H1 (cell line): ENCODE measurements around the gene SH3BGRL3. TPM values are rescaled to one million over a fixed set of nuclear protein-coding genes. Genes with fewer than 3 reads are reported as not detected.

Experiments
- CTCF ChIA-PET: fragments of 300-600 bp; sonication (Branson Sonifier 250); formaldehyde crosslinking; loops from one replicate; lab custom pipeline; 2021; ENCODE audit not compliant: partially characterized antibody; lab: Charles Lee
- POLR2A ChIA-PET: fragments of 300-600 bp; sonication (Branson Sonifier 250); formaldehyde crosslinking; loops from one replicate; lab custom pipeline; 2021; ENCODE audit warnings: inconsistent platforms; ENCODE audit not compliant: partially characterized antibody; lab: Charles Lee
- DNase-seq, 2 experiments: peaks; one replicate each; pipeline versions ENCODE4 v3.0.0 to v3.0.0-alpha.2; 2010 to 2022; ENCODE audit warnings: low spot score in 2 of 2, low read depth in 1 of 2, mixed read lengths in 1 of 2
- FAIRE-seq: peaks from 2 replicates; lab custom pipeline; 2011; peaks lifted over from hg19 to GRCh38; lab: Jason Lieb, UNC
- H2AFZ ChIP-seq: 2 replicates; pipeline ENCODE4 v1.8.1; 2012; ENCODE audit warnings: low read length, inconsistent platforms
- H2AK5ac ChIP-seq: 2 replicates; pipeline ENCODE4 v1.6.1; 2013; ENCODE audit warnings: low read depth, low read length
- H2BK120ac ChIP-seq: replicated peaks from 2 replicates; pipeline ENCODE3; 2013; ENCODE audit warnings: low read depth, low read length, inconsistent platforms
- H2BK12ac ChIP-seq: 2 replicates; pipeline ENCODE4 v1.6.1; 2013; ENCODE audit warnings: low read depth, low read length
- H2BK15ac ChIP-seq: 2 replicates; pipeline ENCODE4 v1.6.1; 2013; ENCODE audit warnings: low read length
- H2BK20ac ChIP-seq: 2 replicates; pipeline ENCODE4 v1.6.1; 2013; ENCODE audit warnings: low read length
- H2BK5ac ChIP-seq: 2 replicates; pipeline ENCODE4 v1.6.1; 2013; ENCODE audit warnings: low read depth, low read length
- H3K14ac ChIP-seq: 2 replicates; pipeline ENCODE4 v1.6.1; 2013; ENCODE audit warnings: inconsistent platforms; ENCODE audit not compliant: insufficient read length
- H3K18ac ChIP-seq: 2 replicates; pipeline ENCODE4 v1.6.1; 2013; ENCODE audit warnings: low read length; ENCODE audit errors: extremely low read depth
- H3K23ac ChIP-seq: 2 replicates; pipeline ENCODE4 v1.6.1; 2013; ENCODE audit warnings: inconsistent platforms; ENCODE audit not compliant: insufficient read length
- H3K23me2 ChIP-seq: 2 replicates; pipeline ENCODE4 v1.6.1; 2013; ENCODE audit warnings: low read depth, low read length
- H3K27ac ChIP-seq: 2 replicates; pipeline ENCODE4 v1.6.1; 2011; ENCODE audit warnings: low read depth, low read length, inconsistent platforms
- H3K27me3 ChIP-seq, 4 experiments: replicated peaks in 1 of 4; 1 replicate in 1 of 4; 2 replicates in 3 of 4; pipeline versions ENCODE4 v1.6.1 to v1.8.1; 2011 to 2013; ENCODE audit warnings: low read length in 3 of 4, mild to moderate bottlenecking in 3 of 4, inconsistent platforms in 2 of 4, mixed read lengths in 2 of 4, moderate library complexity in 1 of 4; ENCODE audit not compliant: control insufficient read depth in 3 of 4, insufficient read depth in 3 of 4; ENCODE audit errors: extremely low read depth in 1 of 4
- H3K36me3 ChIP-seq, 4 experiments: 2 replicates each; pipeline versions ENCODE4 v1.6.1 to v1.8.1; 2011 to 2013; ENCODE audit warnings: mild to moderate bottlenecking in 4 of 4, low read length in 3 of 4, moderate library complexity in 2 of 4, control low read depth in 1 of 4, inconsistent platforms in 1 of 4; ENCODE audit not compliant: insufficient read depth in 4 of 4, control insufficient read depth in 2 of 4
- H3K4ac ChIP-seq: replicated peaks from 2 replicates; pipeline ENCODE3; 2013; ENCODE audit warnings: low read length, low read depth, mixed read lengths, inconsistent platforms; ENCODE audit not compliant: insufficient read length
- H3K4me1 ChIP-seq, 4 experiments: replicated peaks in 1 of 4; 1 replicate in 1 of 4; 2 replicates in 3 of 4; pipeline versions ENCODE4 v1.6.1 to v1.8.1; 2011 to 2013; ENCODE audit warnings: low read length in 3 of 4, inconsistent platforms in 2 of 4, mixed read lengths in 1 of 4; ENCODE audit not compliant: insufficient read depth in 4 of 4, control insufficient read depth in 3 of 4
- H3K4me2 ChIP-seq, 2 experiments: 2 replicates each; pipeline versions ENCODE4 v1.6.1 to v1.8.1; 2011 to 2013; ENCODE audit warnings: low read depth in 2 of 2, low read length in 2 of 2, control low read depth in 1 of 2, inconsistent platforms in 1 of 2, mild to moderate bottlenecking in 1 of 2; ENCODE audit not compliant: insufficient read depth in 1 of 2
- H3K4me3 ChIP-seq, 4 experiments: fragments of 200-600, 300-600 bp in 1 of 4; sonication (generic), shearing (Covaris generic), sonication (Bioruptor Twin) in 1 of 4; 2 replicates each; pipeline versions ENCODE4 v1.5.1 to v1.8.1; 2011 to 2016; ENCODE audit warnings: low read length in 4 of 4, low read depth in 3 of 4, control low read depth in 2 of 4, inconsistent platforms in 2 of 4, mild to moderate bottlenecking in 2 of 4, mixed read lengths in 1 of 4, moderate library complexity in 1 of 4; ENCODE audit not compliant: insufficient read depth in 2 of 4; ENCODE audit errors: extremely low read depth in 1 of 4
- H3K56ac ChIP-seq: replicated peaks from 2 replicates; pipeline ENCODE3; 2013; ENCODE audit warnings: low read depth, mild to moderate bottlenecking, mixed read lengths, low read length, inconsistent platforms; ENCODE audit not compliant: insufficient read length
- H3K79me1 ChIP-seq: 2 replicates; pipeline ENCODE4 v1.6.1; 2013; ENCODE audit warnings: low read depth, low read length, control low read depth
- H3K79me2 ChIP-seq, 2 experiments: 2 replicates each; pipeline versions ENCODE4 v1.6.1 to v1.8.1; 2012 to 2013; ENCODE audit warnings: low read length in 2 of 2, mild to moderate bottlenecking in 2 of 2, inconsistent platforms in 1 of 2; ENCODE audit not compliant: insufficient read depth in 2 of 2, control insufficient read depth in 1 of 2
- H3K9ac ChIP-seq, 4 experiments: replicated peaks in 1 of 4; 1 replicate in 1 of 4; 2 replicates in 3 of 4; pipeline versions ENCODE4 v1.6.1 to v1.8.1; 2011 to 2013; ENCODE audit warnings: low read depth in 3 of 4, low read length in 3 of 4, control low read depth in 2 of 4, mild to moderate bottlenecking in 2 of 4, moderate library complexity in 2 of 4, inconsistent platforms in 1 of 4; ENCODE audit errors: extremely low read depth in 1 of 4
- H3K9me3 ChIP-seq, 2 experiments: 2 replicates each; pipeline versions ENCODE4 v1.6.1 to v1.8.1; 2012 to 2013; ENCODE audit warnings: mild to moderate bottlenecking in 2 of 2, moderate library complexity in 2 of 2, control low read depth in 1 of 2, inconsistent platforms in 1 of 2, low read depth in 1 of 2, low read length in 1 of 2, mixed read lengths in 1 of 2; ENCODE audit not compliant: insufficient read depth in 2 of 2
- H4K20me1 ChIP-seq, 2 experiments: replicated peaks in 1 of 2; 2 replicates each; pipeline versions ENCODE3 to v1.8.1; 2011 to 2013; ENCODE audit warnings: inconsistent platforms in 2 of 2, low read length in 2 of 2, mild to moderate bottlenecking in 1 of 2; ENCODE audit not compliant: insufficient read depth in 2 of 2, control insufficient read depth in 1 of 2
- H4K5ac ChIP-seq: 2 replicates; pipeline ENCODE4 v1.6.1; 2013; ENCODE audit warnings: low read length, low read depth, mixed read lengths, inconsistent platforms; ENCODE audit not compliant: insufficient read length
- H4K8ac ChIP-seq: 2 replicates; pipeline ENCODE4 v1.8.0; 2013; ENCODE audit warnings: mild to moderate bottlenecking, moderate library complexity, low read length, inconsistent platforms; ENCODE audit not compliant: insufficient read depth; ENCODE audit errors: extremely low read depth
- H4K91ac ChIP-seq: replicated peaks from 2 replicates; pipeline ENCODE3; 2013; ENCODE audit warnings: low read length, mixed read lengths, inconsistent platforms; ENCODE audit not compliant: insufficient read length
- EGR1 ChIP-seq: IDR thresholded peaks from 2 replicates; pipeline ENCODE4 v1.6.1; 2011; ENCODE audit warnings: low read depth, low read length, borderline replicate concordance
- NANOG ChIP-seq: IDR thresholded peaks from 2 replicates; pipeline ENCODE4 v1.6.1; 2011; ENCODE audit warnings: low read length, low read depth, mild to moderate bottlenecking, inconsistent platforms; ENCODE audit not compliant: insufficient read depth, poor library complexity, severe bottlenecking
- RNF2 ChIP-seq: fragments of 200-900, 300-1000 bp; sonication (generic); IDR thresholded peaks from 2 replicates; pipeline ENCODE4 v1.7.1; 2016; ENCODE audit warnings: borderline replicate concordance, low read depth, mild to moderate bottlenecking, antibody characterized with exemption, low read length; ENCODE audit not compliant: poor library complexity, severe bottlenecking; ENCODE audit errors: missing control alignments
- SIX5 ChIP-seq: IDR thresholded peaks from 2 replicates; pipeline ENCODE4 v1.6.1; 2011; ENCODE audit warnings: mild to moderate bottlenecking, low read depth, low read length
- WGBS, 2 experiments: shearing (Covaris generic) in 1 of 2; methylation state at CpG; one replicate each; pipeline versions ENCODE4 v1.1.6 to v1.1.7; 2013 to 2015; ENCODE audit warnings: low lambda C conversion rate in 2 of 2, mixed read lengths in 2 of 2, inconsistent platforms in 1 of 2, low coverage in 1 of 2, missing lambda C conversion rate in 1 of 2; ENCODE audit not compliant: insufficient replicate concordance in 2 of 2, insufficient coverage in 1 of 2, insufficient read length in 1 of 2; ENCODE audit errors: extremely low coverage in 1 of 2, missing lambda C conversion rate in 1 of 2; 5-methylcytosine and 5-hydroxymethylcytosine counted together
- polyA plus RNA-seq, 7 experiments: library from polyadenylated mRNA; depleted of rRNA in 3 of 7; stranded (reverse) in 5 of 7; unstranded in 2 of 7; fragments of >200 nt in 5 of 7; fragments of 200-250 nt in 2 of 7; gene quantifications; 1 replicate in 5 of 7; 2 replicates in 1 of 7; 4 replicates in 1 of 7; pipeline versions ENCODE4 v1.2.1 to v1.2.3, GENCODE V29; 2011 to 2013; ENCODE audit warnings: missing spikeins in 2 of 7, mixed read lengths in 2 of 7
- total RNA-seq: library from RNA; stranded (reverse); fragmentation: NEBNext Ultra II Directional; extraction: Animal tissue kit (Norgen Biotek cat#: 25700); gene quantifications from 2 replicates; pipeline ENCODE4 v1.2.1, GENCODE V29; 2021

Gene SH3BGRL3
- total and polyA plus RNA-seq, 2 of the 8 experiments (the other 6 are each of a cell fraction or from before 2014, with no cell fraction given): 77.8 to 107 TPM

DNA sequence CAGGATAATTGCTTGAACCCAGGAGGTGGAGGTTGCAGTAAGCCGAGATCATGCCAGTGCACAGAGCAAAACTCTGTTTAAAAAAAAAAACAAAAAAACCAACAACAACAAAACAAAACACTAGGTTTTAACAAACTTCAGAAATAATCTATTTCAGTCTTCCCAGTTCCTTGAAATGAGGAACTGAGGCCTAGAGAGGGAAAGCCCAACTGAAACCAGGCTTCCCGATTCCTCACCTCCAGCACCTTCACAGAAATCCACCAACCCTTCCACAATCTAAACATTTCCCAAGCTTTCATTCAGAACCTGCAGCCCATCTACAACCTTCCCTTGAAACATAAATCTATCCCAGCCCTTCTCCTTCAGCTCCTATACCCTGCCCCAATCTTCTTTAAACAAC, 37.3 kb downstream of the SH3BGRL3 start:
- Histone ChIP-seq H3K23ac (no peak overlapping the region), H4K91ac (no peak overlapping the region), H3K14ac (no peak overlapping the region), H3K18ac (no peak overlapping the region), H2BK12ac (no peak overlapping the region), H4K5ac (no peak overlapping the region), H3K4me2 (no peak overlapping the region), H2BK120ac (no peak overlapping the region), H3K4me3 (no peak overlapping the region), H3K27ac (no peak overlapping the region), H3K79me1 (no peaks in the 10 kb centered on the region), H2BK15ac (no peak overlapping the region), H3K56ac (no peak overlapping the region), H4K20me1 (no peaks in the 10 kb centered on the region), H2AFZ (no peak overlapping the region), H3K9me3 (no peaks in the 10 kb centered on the region), H3K79me2 (no peaks in the 10 kb centered on the region), H4K8ac (no peak overlapping the region), H3K4ac (no peak overlapping the region), H3K36me3 (peaks cover 0 to 3% (median 1%) of the 10 kb centered on the region in 4 experiments; a peak in 2 of 8 replicates), H2BK20ac (no peak overlapping the region), H3K23me2 (no peaks in the 10 kb centered on the region), H3K9ac (no peak overlapping the region), H2BK5ac (no peak overlapping the region), H2AK5ac (no peak overlapping the region), H3K27me3 (no peaks in the 10 kb centered on the region), H3K4me1 (peaks cover 4 to 16% (median 8%) of the 10 kb centered on the region in 4 experiments)
- WGBS, 2 experiments: 90% methylated on average over 2 of the region's 2 CpGs; no CpG with 5 or more reads in 1 of the 2 experiments
- POLR2A ChIA-PET: interaction anchor here (0.7 to 5.0 kb wide), 13 partner anchors 10 to 155 kb away, joined by 3 to 29 read pairs (median 9); partner anchors contain the start of genes HMGN2, LIN28A, SH3BGRL3 and UBXN11
- FAIRE-seq (no peak), DNase-seq (no peak)
- CTCF ChIA-PET: interaction anchor here (0.8 to 57.0 kb wide), 8 partner anchors 24 to 127 kb away, joined by 3 to 1530 read pairs (median 4); partner anchors contain the start of genes CATSPER4, CEP85, SH3BGRL3 and UBXN11
- no peak for TF ChIP-seq NANOG
- TF ChIP-seq EGR1: no peak
- no peak for TF ChIP-seq RNF2
- TF ChIP-seq SIX5: no peak
